ENCODE data around the gene KMT2B. TPM values are rescaled to one million over a fixed set of nuclear protein-coding genes. Genes with fewer than 3 reads are reported as not detected.

KMT2B gene
- total RNA-seq, 1 donor from 2014 or later: 36.6 TPM

DNA sequence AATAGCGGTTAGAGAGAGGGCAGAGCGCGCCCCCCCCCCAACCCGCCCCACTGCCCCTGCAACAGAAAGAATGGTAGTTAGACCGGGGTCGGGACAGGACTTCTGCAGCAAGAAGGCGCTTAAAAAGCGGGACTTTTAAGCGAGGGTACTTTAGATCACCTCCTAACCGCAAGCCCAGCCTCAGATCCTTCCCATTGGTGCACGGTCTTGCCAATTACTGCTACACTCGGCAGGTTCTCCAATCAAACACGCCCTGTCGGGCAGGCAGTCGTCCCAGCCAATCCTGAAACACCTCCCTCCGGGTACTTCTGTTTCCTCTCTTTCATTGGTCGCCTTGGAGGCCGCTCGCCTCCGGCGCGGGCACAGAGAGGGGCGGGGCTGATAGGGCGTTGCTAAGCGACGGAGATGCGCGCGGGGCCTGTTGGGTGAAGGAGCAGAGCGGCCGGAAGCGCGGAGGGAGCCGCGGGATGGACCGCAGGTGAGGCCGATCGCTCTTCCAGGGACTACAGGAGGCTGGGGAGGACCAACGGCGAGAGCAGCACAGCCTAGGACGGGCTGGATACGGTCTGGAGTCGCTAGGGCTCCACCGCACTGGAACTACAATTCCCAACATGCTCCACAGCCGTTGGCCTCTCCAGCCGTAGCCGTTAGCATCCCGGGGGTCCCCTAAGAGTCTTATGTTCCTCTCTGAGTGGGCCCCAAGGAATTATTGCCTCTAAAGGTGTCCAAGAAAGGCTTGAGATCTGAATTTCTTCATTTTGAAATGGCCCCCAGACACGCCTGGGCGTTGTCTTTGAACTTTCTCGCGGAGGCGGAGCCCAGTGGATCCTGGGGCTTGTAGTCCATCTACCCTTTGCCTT lies 40.2 kb downstream of the KMT2B start, which contains the start of gene PROSER3:
PROSER3 (plus strand) TSS at position 428 of the 860 bp plus-strand sequence; CDS start at position 468, 40 bp downstream.
- no peak for TF ChIP-seq CTCF (IDR thresholded peaks at IDR 0.05)
- Histone ChIP-seq H3K4me3 (peak within 1 kb of the TSS; percentile 98), H3K4me1 (peaks cover 18% of the 10 kb centered on the region), H3K27me3 (no peaks in the 10 kb centered on the region), H3K27ac (peak within 1 kb of the TSS; percentile 98), H3K36me3 (peaks cover 28% of the 10 kb centered on the region), H3K9me3 (no peaks in the 10 kb centered on the region)
- intact Hi-C loops (cut with DNase I): no loop called here
- DNase-seq: peak; percentile 99
- peak; percentile 97 for ATAC-seq

DNA sequence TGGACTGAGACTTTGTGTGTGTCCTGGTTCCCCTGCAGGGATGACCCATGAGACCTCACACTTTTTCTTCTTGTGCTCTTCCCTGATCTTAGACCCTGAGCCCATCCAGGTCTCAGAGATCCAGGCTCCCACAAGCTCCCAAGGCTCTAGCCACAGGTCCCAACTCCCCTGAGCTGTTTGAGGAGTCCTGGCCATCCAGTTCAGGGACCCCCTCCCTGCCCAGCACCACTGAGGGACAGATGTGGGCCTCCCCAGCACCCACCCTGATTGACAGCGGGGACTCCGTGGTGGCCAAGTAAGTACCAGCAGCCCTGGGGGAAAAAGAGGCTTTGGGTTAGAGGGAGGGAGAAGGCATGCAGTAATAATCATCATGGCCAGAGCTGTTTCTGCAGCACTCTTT lies 41.9 kb downstream of the KMT2B start:
- H3K27ac ChIP-seq: no peak overlapping the region
- no peak for ATAC-seq
- intact Hi-C loops (cut with DNase I): no loop called here
- DNase-seq: no peak
- H3K4me1 ChIP-seq: peaks cover 18% of the 10 kb centered on the region
- H3K36me3 ChIP-seq: peaks cover 29% of the 10 kb centered on the region
- H3K9me3 ChIP-seq: no peaks in the 10 kb centered on the region
- no peaks in the 10 kb centered on the region for H3K27me3 ChIP-seq
- H3K4me3 ChIP-seq: no peak overlapping the region
- no peak for TF ChIP-seq CTCF (IDR thresholded peaks at IDR 0.05)

- no peak overlapping the region for H3K4me3 ChIP-seq
- H3K27ac ChIP-seq: no peak overlapping the region
- no peaks in the 10 kb centered on the region for H3K27me3 ChIP-seq
- intact Hi-C loops (cut with DNase I): no loop called here
- H3K36me3 ChIP-seq: peaks cover 35% of the 10 kb centered on the region
- H3K4me1 ChIP-seq: peaks cover 18% of the 10 kb centered on the region
- no peak for TF ChIP-seq CTCF (IDR thresholded peaks at IDR 0.05)
- DNase-seq (no peak), ATAC-seq (no peak)
- no peaks in the 10 kb centered on the region for H3K9me3 ChIP-seq
These were observed 43.0 kb downstream of the KMT2B start for GRCh38 chr19:35760711-35761349.

DNA sequence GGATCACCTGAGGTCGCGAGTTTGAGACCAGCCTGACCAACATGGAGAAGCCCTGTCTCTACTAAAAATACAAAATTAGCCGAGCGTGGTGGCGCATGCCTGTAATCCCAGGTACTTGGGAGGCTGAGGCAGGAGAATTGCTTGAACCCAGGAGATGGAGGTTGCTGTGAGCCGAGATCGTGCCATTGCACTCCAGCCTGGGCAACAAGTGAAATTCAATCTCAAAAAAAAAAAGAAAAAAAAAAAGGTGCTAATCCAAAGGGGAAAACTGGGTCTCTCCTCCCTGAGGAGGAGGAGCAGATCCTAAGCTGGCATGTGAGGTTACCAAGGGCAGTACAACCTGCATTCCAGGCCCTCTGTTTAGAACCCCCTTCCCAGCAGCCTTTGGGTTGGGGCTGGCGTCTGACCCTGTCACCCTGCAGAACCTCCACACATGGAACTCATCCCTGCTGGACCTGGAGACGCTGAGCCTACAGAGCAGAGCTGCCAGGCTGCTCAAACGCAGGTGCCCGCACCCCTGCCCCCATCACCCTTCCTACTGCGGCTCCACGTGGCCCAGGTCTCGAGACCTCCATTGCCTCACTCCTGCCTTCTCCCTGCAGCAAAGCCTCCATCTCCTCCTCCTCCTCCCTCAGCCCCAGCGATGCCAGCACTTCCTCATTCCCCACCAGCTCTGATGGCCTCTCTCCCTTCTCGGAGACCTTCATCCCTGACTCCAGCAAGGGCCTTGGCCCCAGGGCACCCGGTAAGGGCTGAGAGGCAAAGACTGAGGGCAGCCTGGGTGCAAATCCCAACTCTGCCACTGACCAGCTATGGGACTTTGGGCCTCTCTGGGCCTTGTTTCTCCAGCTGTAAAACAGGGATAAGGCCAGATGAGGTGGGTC lies 46.9 kb downstream of the KMT2B start:
- intact Hi-C loops (cut with DNase I): no loop called here
- DNase-seq: no peak
- ATAC-seq: no peak
- TF ChIP-seq CTCF (IDR thresholded peaks at IDR 0.05): no peak
- no peaks in the 10 kb centered on the region for H3K4me1 ChIP-seq
- H3K4me3 ChIP-seq: no peak overlapping the region
- no peaks in the 10 kb centered on the region for H3K9me3 ChIP-seq
- H3K27me3 ChIP-seq: no peaks in the 10 kb centered on the region
- no peak overlapping the region for H3K27ac ChIP-seq
- peaks cover 35% of the 10 kb centered on the region for H3K36me3 ChIP-seq

GRCh38 chr19:35766571-35767104 lies 48.8 kb downstream of the KMT2B start:
- H3K27ac ChIP-seq: no peak overlapping the region
- peaks cover 34% of the 10 kb centered on the region for H3K36me3 ChIP-seq
- H3K27me3 ChIP-seq: no peaks in the 10 kb centered on the region
- DNase-seq (peak; percentile 61), ATAC-seq (peak; percentile 5)
- H3K4me1 ChIP-seq: no peaks in the 10 kb centered on the region
- intact Hi-C loops (cut with DNase I): no loop called here
- no peaks in the 10 kb centered on the region for H3K9me3 ChIP-seq
- no peak for TF ChIP-seq CTCF (IDR thresholded peaks at IDR 0.05)
- H3K4me3 ChIP-seq: no peak overlapping the region

All from upper lobe of right lung (tissue), 1 donor.